KOPT-K1 (cell line): ENCODE data around the gene NGEF.

Experiments used
- H3K27ac ChIP-seq: fragments of 200-600 bp; sonication (generic); 2 replicates; pipeline ENCODE4 v1.5.1; 2016; ENCODE audit warnings: antibody characterized with exemption, mild to moderate bottlenecking, low read depth, low read length; ENCODE audit not compliant: poor library complexity, severe bottlenecking
- H3K36me3 ChIP-seq: fragments of 200-600 bp; sonication (generic); 2 replicates; pipeline ENCODE4 v1.5.1; 2017; ENCODE audit warnings: antibody characterized with exemption, mild to moderate bottlenecking, low read length, moderate library complexity; ENCODE audit not compliant: insufficient read depth
- H3K9me3 ChIP-seq: fragments of 200-600 bp; sonication (generic); 2 replicates; pipeline ENCODE4 v1.5.1; 2017; ENCODE audit warnings: antibody characterized with exemption, low read length, mild to moderate bottlenecking; ENCODE audit not compliant: insufficient read depth, poor library complexity, severe bottlenecking

The NGEF gene

DNA sequence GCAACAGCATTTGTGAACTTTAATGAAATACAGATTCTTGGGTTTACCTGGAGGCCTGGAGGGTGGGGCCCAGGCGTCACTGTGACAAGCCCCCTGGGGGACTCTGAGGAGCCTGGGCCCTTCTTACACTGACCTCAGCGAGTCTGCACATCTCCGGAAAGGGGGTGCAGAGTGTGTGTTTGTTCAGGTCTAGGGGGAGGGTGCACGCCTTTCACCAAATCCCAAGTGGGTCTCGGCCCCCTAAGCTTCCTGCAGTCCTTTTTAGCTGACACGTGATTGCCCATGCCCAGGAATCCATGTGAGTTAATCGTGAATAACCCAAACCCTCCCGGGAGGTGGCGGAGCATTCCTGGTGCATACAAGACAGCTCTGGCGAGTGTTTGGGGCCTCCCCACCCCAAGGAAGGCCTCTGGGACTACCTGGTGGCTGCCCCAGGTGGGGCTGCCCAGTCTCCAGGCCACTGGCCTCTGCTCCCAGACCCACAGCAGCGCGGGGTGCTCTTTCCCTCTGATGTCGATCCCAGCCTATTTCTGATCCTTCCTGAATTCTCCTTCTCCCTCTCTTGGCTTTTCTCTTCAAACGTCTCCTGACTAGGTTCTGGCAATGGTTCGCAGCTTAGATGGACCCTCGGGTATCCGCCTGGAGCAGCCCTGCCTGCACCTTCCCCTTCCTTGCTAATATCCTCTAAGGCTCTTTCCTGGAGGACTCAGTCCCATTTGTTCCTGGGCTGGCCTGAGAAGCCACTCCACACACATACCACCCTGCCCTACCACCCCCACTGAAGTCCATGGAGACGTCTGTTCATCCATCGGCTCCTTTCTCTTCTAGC is 10.0 kb downstream of the NGEF start:
- Histone ChIP-seq H3K27ac (no peak overlapping the region), H3K36me3 (no peaks in the 10 kb centered on the region), H3K9me3 (no peaks in the 10 kb centered on the region)

DNA sequence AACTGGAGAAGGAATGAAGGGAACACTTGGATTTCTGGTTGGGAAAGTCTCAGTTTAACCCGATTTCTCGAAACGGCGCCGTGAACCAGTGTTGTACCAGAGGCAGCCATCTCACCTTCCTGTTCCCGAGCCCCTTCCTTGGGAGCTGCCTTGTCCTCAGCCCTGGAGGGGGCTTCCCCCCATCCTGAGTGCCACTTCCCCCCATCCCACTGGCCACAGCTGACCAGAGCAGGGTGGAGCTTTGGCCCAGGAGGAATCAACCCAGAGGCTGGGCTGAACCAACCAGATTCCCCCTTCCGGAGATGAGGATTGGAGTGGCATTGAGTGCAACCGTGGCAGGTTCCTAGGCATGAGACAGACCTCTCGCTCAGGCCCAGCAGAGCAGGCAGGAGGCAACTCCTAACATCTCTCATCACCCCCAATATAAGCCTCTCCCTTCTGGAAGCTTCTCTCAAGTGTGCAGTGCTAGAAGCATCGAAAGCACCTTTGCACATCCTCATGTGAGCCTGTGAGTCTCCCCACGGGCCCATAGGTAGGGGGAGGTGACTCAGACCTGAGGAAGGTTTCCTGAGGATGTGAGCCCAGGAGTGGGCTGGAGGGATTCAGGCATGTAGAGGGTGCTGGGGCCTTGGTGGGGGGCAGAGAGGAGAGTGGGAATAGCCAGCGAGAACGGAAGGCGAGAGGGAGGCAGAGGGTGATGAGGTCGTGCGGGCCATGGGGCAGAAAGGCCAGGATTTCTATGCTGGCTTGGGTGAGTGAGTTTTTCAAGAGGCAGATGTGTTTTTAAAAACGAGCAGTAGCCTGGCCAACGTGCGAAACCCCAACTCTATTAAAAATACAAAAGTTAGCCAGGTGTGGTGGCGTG is 11.9 kb downstream of the NGEF start:
- H3K27ac ChIP-seq, result no peak overlapping the region
- H3K9me3 ChIP-seq, result no peaks in the 10 kb centered on the region
- H3K36me3 ChIP-seq, result no peaks in the 10 kb centered on the region

DNA sequence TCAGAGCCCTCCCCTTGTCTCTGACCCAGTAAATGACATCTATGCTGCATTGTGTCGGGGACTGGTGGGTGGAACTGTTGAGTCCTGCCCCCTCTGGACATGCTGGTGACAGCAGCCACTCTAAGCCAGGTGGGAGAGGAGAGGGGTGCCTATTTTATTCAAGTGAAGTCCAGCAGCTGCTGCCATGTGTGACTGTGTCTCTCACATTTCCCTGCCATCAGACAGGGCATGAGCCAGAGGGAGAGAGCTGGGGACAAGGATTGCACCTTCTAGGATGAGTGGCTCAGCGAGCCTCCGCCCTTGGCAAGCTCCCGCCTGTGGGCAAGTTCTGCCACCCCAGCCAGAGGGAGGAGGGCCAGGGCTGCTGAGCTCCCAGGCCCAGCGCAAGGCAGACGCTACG is 13.7 kb downstream of the NGEF start:
- Histone ChIP-seq H3K9me3 (no peaks in the 10 kb centered on the region), H3K27ac (no peak overlapping the region)

DNA sequence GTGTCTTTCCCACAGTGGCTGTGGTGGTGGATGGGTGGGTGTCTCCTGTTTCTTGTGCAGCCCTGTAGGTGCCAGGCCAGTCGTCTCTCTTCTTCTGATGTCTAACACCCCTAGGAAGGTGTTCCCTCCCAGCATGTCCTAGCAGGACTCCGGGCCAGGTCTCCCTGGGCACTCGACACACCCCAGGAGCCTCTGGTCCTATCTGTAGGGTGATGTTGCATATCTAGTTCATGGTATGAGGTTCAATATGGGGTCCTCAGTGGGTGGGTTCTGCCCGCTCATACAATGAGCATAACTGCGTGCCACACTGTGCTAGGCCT is 14.4 kb downstream of the NGEF start:
- H3K36me3 ChIP-seq, result no peaks in the 10 kb centered on the region
- H3K9me3 ChIP-seq, result no peaks in the 10 kb centered on the region
- H3K27ac ChIP-seq, result no peak overlapping the region

More for the DNA sequence above, 13.7 kb downstream of the NGEF start:
- no peaks in the 10 kb centered on the region for H3K36me3 ChIP-seq

DNA sequence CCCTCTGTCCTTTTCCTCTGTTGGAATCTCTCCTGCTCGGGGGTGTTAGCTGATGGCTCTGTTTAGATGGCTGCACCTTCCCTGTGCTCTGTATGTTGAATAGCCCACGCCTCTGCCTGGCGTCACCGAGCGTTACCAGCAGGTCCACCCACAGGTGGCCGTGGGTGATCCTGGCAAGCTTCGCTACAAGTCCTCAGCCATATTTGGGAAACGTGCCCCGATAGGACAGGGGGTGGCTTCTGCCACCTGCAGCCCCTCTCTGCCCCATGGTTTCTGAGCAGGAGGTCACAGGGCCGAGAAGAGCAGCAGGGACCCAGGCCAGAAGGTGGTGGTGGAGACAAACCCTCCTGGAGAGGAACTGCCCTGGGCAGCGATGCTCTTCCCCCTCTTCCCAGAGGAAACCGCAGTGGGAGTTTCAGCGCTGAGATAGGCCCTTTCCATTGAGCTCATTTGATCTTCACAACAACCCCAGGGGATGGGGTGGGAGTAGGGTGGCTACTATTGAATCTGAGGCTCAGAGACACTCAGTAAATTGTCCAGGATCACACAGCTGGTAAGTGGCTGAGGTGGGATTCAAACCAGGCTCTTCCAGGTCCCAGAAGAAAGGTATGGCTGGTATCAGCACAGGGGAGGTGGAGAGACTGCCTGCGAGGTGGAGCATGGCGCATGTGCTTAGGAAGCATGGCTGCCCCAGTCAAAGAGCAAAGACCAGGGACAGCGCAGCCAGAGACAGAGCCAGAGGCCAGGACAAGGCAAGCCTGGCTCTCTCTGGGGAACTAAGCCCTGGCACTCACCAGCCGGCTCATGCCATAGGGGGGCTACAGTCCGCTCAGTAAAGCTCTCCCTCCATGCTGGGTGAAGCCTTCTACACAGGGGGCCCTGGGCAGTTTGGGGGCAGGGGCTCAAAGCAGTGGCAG is 15.0 kb downstream of the NGEF start:
- H3K9me3 ChIP-seq, result no peaks in the 10 kb centered on the region
- no peak overlapping the region for H3K27ac ChIP-seq
- H3K36me3 ChIP-seq, result no peaks in the 10 kb centered on the region

DNA sequence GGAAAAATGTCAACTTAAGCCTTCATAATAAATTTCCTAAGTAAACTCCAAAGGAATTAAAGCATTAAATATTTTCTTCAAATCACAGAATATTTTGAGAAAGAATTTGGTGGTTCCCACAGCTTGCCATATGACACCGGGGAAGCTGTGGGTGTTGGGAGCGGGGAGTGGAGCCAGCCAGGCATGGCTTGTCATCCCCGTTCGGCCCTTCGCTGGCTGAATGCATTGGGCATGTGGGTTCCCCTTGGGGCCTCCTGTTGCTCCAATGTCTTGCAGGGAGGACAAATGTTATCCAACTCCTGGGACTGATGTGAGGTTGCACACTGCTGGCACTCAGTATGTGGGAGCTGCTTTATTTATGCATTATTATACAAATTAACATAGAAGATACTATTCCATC is 18.6 kb downstream of the NGEF start:
- no peak overlapping the region for H3K27ac ChIP-seq
- no peaks in the 10 kb centered on the region for H3K9me3 ChIP-seq
- no peaks in the 10 kb centered on the region for H3K36me3 ChIP-seq

DNA sequence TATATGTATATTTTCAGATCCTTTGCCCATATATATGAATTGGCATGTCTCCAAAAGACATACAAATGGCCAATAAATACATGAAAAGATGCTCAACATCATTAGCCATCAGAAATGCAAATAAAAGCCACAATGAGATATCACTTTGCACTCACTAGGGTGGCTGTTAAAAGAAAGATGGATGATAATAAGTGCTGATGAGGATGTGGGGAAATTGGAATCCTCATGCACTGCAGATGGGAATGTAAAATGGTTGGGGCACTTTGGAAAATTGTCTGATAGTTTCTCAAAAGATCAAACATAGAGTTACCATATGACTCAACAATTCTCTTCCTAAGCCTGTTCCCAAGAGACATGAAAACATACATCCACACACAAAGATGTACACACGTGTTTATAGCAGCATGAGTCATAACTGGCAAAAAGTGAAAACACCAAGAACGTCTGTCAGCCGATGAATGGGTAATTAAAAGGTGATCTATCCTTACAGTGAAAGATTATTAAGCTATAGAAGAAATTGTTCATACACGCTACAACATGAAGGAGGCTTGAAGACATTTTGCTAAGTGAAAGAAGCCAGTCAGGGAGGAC is 19.7 kb downstream of the NGEF start:
- no peak overlapping the region for H3K27ac ChIP-seq
- no peaks in the 10 kb centered on the region for H3K9me3 ChIP-seq
- H3K36me3 ChIP-seq, result no peaks in the 10 kb centered on the region

DNA sequence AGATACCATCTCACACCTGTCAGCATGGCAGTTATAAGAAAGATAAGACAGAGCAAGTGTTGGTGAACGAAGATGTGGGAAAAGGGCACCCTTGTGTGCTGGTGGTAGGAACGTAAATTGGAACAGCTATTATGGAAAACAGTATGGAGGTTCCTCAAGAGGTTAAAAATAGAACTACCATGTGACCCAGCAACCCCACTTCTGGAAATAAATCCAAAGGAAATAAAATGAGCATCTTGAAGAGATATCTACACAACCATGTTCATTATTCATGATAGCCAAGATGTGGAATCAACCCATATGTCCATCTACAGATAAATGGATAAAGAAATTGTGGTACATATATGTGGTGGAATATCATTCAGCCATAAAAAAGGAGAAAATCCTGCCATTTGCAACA is 26.9 kb downstream of the NGEF start:
- Histone ChIP-seq H3K9me3 (peaks cover 7% of the 10 kb centered on the region), H3K27ac (no peak overlapping the region), H3K36me3 (no peaks in the 10 kb centered on the region)

DNA sequence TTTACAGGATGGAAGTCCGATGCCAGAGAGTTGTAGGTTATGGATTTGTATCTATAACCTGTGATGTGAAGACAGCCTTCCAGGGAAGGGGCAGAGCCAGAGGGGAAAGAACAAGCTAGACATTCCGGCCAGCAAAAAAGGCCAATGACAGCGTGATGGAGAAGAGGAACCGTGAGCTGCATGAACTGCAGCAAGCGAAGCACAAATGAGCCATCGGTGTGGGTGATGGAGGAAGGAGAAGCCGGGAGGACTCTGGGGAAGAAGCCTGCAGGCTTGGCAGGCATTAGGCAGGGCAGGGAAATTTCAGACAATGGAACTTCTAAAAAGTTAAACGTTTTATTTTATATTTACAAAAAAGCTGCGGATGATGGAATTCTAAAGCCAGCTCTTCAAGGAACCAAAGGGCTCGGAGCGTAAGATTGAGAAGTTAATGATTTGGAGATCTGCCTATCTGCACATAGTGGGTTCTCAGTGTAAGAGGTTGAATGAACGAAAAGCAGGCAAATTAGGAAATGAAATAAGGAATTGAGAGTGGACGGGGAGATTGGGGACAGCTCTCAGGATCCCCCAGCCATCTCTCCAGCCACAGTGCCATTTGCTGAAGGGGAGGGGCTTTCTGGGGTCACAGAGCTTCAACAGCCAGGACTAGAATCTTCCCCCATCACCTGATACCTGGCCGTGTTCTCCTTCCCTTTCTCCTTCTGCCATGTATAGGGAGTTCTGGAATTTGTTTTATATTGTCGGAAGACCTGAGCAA is 28.4 kb downstream of the NGEF start:
- Histone ChIP-seq H3K36me3 (no peaks in the 10 kb centered on the region), H3K27ac (no peak overlapping the region), H3K9me3 (peaks cover 7% of the 10 kb centered on the region)

DNA sequence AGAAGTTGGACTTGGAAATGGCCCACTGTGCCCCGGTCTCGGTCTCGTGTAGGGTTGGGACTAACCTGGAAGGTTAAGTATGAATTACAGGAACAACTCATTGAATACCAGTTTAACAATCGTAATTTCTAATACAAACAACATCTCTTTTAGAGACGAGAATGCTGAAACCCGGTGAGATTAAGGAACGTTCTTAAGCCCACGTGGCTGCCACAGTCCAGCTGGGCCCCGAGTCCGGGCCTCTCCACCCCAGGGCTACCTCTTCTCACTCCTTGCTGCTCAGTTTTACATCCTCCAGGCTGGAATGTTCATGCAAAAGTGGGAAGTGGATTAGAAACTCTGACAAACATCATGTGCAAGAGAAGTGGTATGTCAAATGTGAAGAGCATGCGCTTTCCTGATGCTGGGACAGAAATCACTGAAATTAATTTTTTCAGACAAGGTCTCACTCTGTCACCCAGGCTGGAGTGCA is 29.4 kb downstream of the NGEF start:
- peaks cover 7% of the 10 kb centered on the region for H3K9me3 ChIP-seq
- H3K27ac ChIP-seq, result no peak overlapping the region
- no peaks in the 10 kb centered on the region for H3K36me3 ChIP-seq

DNA sequence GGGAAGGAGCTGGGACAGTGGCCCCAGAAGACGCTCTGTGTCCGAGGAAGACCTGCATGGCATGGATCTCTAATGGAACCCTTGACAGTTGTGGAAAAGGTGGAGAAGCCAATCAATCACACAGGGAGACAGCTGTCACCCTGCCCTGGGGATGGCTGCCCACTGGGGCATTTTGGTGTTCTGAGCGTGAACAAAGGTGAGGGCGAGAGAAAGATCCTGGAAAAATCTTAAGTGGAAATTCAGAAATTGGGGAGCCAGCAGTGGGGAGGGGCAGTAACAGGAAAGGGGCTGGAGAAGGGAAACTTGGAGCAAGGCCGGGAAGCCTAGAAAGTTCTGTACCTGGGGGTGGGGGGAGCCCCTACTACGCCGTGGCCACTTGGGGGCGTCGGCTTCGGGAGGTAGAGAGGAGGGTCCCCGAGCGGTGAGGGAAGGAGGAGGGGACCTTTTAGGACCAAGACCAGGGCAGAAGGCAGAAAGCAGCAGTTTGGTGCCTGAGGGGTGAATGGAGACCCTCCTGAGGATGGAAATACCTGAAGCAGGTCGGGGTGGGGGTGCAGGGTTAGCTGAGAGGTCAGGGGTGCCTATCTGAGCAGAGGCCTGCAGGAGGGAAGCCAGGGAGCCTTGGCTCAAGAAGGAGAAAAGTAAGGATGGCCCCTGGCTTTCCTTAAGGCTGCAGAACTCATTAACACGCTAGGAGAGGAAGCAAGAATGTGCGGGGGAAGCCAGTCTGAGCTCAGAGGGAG is 30.0 kb downstream of the NGEF start:
- Histone ChIP-seq H3K27ac (no peak overlapping the region), H3K9me3 (peaks cover 7% of the 10 kb centered on the region), H3K36me3 (no peaks in the 10 kb centered on the region)

DNA sequence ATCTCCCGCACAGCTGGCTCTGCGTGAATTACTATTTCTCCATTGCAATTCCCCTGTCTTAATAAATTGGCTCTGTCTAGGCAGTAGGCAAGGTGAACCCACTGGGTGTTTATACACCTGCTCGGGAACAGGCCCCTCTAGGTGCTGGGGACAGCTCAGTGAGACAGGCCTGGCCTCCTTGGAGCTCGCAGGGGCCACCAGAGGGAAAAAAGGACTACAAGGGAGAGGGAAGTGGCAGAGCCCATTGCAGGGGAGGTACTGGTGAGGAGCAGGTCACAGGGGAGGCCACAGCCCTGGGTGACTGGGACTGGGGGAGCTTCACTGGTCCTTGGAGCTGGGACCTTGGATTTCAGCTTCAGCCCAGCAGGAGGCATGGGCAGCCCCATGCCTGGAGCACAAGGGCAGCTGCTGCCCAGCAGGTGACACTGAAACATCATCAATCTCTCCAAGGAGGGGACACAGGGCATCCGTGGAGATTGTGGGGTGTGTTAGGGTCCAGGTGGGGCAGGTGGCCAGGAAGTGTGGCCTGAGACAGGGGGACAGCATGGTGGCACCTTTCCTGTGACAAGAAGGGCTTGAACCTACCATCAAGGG is 31.2 kb downstream of the NGEF start:
- Histone ChIP-seq H3K9me3 (peaks cover 7% of the 10 kb centered on the region), H3K27ac (no peak overlapping the region), H3K36me3 (no peaks in the 10 kb centered on the region)

DNA sequence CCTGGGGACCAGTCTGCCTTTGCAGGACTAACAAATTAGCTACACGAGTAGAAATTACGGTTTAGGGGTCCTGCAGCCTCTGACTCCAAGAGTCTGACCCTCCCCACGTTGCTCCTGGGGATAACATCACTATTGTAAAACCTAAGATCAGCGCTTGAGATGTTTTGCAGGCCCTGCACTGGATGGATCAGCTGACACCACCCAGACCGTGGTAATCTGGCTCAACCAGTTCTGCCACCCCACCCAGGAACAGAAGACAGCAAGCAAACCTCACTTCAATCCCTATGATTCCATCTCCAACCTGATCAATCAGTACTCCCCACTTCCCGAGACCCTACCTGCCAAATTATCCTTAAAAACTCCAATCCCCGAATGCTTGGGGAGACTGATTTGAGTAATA is 31.7 kb downstream of the NGEF start:
- Histone ChIP-seq H3K27ac (no peak overlapping the region), H3K9me3 (peaks cover 5% of the 10 kb centered on the region), H3K36me3 (no peaks in the 10 kb centered on the region)
